HCT116 (cell line): ENCODE measurements around the gene OR2A14. TPM values are rescaled to one million over a fixed set of nuclear protein-coding genes. Genes with fewer than 3 reads are reported as not detected.

Experiments
- ATAC-seq: fragments of 200-7000 bp; cut with Tn5 transposase; 2 replicates; pipeline ENCODE4 v1.9.1; 2020; ENCODE audit warnings: mild to moderate bottlenecking, moderate library complexity
- BruUV-seq: library from RNA; stranded (reverse); fragments of 400-500 nt; replicated peaks from 2 replicates; lab custom pipeline; 2021; lab: Mats Ljungman, UMichigan
- CTCF ChIA-PET: fragments of 300-600 bp; sonication (Branson Sonifier 250); formaldehyde crosslinking; loops from one replicate; lab custom pipeline; 2021; ENCODE audit warnings: antibody characterized with exemption; lab: Charles Lee
- POLR2A ChIA-PET: fragments of 300-600, 350-600 bp; sonication (Branson Sonifier 250); formaldehyde crosslinking; loops from one replicate; lab custom pipeline; 2021; ENCODE audit warnings: antibody characterized with exemption; lab: Charles Lee
- RAD21 ChIA-PET, 2 experiments: fragments of 300-600 bp; sonication (Branson Sonifier 250); formaldehyde crosslinking; loops; one replicate each; lab custom pipeline; 2023; ENCODE audit warnings: low total read pairs in 2 of 2; ENCODE audit not compliant: uncharacterized antibody in 2 of 2, unreplicated experiment in 2 of 2, low non-redundant PET in 1 of 2; lab: Charles Lee
- DNase-seq: peaks from one replicate; pipeline ENCODE4 v3.0.0-alpha.2; 2010; ENCODE audit warnings: low read depth, low spot score
- H2AFZ ChIP-seq: fragments of 200-600 bp; shearing (Covaris generic), sonication (generic); 2 replicates; pipeline ENCODE4 v1.6.1; 2017; ENCODE audit warnings: low read depth, mixed run types, mixed read lengths, antibody characterized with exemption, low read length; ENCODE audit not compliant: poor library complexity, severe bottlenecking
- H3K27ac ChIP-seq: 2 replicates; pipeline ENCODE4 v1.5.1; 2012; ENCODE audit warnings: low read depth, low read length
- H3K27me3 ChIP-seq: fragments of 200-600 bp; sonication (generic); 2 replicates; pipeline ENCODE4 v1.6.1; 2016; ENCODE audit warnings: mixed run types, low read length, mixed read lengths; ENCODE audit not compliant: insufficient read depth
- H3K36me3 ChIP-seq, 2 experiments: fragments of 200-500 bp in 1 of 2; fragments of 200-600 bp in 1 of 2; sonication (Bioruptor generic) in 1 of 2; sonication (generic) in 1 of 2; 2 replicates each; pipeline versions ENCODE4 v1.5.1 to v1.6.1; 2014 to 2016; ENCODE audit warnings: low read length in 2 of 2, inconsistent platforms in 1 of 2, mixed read lengths in 1 of 2, mixed run types in 1 of 2; ENCODE audit not compliant: insufficient read depth in 2 of 2, control insufficient read depth in 1 of 2
- H3K4me1 ChIP-seq, 2 experiments: fragments of 200-600 bp in 1 of 2; sonication (generic) in 1 of 2; 2 replicates each; pipeline versions ENCODE4 v1.5.1 to v1.6.1; 2012 to 2017; ENCODE audit warnings: low read length in 2 of 2, inconsistent platforms in 1 of 2, mild to moderate bottlenecking in 1 of 2, mixed read lengths in 1 of 2, mixed run types in 1 of 2, moderate library complexity in 1 of 2; ENCODE audit not compliant: insufficient read depth in 2 of 2, control insufficient read depth in 1 of 2
- H3K4me2 ChIP-seq: fragments of 200-600 bp; sonication (generic); 2 replicates; pipeline ENCODE4 v1.6.1; 2017; ENCODE audit warnings: mixed run types, low read length, mixed read lengths
- H3K4me3 ChIP-seq, 2 experiments: fragments of 200-600 bp in 1 of 2; sonication (generic) in 1 of 2; replicated peaks in 1 of 2; 2 replicates each; pipeline ENCODE4 v1.5.1; 2011 to 2016; ENCODE audit warnings: low read length in 2 of 2, control low read depth in 1 of 2, low read depth in 1 of 2, mild to moderate bottlenecking in 1 of 2, mixed read lengths in 1 of 2, mixed run types in 1 of 2
- H3K79me2 ChIP-seq: fragments of 200-600 bp; sonication (generic); 2 replicates; pipeline ENCODE4 v1.6.1; 2017; ENCODE audit warnings: mild to moderate bottlenecking, mixed run types, low read length, moderate library complexity, mixed read lengths; ENCODE audit not compliant: insufficient read depth
- H3K9ac ChIP-seq: fragments of 200-600 bp; sonication (generic); 2 replicates; pipeline ENCODE4 v1.6.1; 2016; ENCODE audit warnings: low read length, mixed read lengths
- H3K9me2 ChIP-seq: fragments of 200-600 bp; sonication (generic), shearing (Covaris generic); 2 replicates; pipeline ENCODE4 v1.6.1; 2017; ENCODE audit warnings: mixed run types, mild to moderate bottlenecking, moderate library complexity; ENCODE audit not compliant: insufficient read depth
- H3K9me3 ChIP-seq, 2 experiments: fragments of 200-500 bp in 1 of 2; fragments of 200-600 bp in 1 of 2; sonication (Bioruptor generic) in 1 of 2; sonication (generic) in 1 of 2; 2 replicates each; pipeline ENCODE4 v1.6.1; 2014 to 2017; ENCODE audit warnings: low read length in 2 of 2, mixed read lengths in 2 of 2, inconsistent platforms in 1 of 2, low read depth in 1 of 2, mild to moderate bottlenecking in 1 of 2, mixed run types in 1 of 2, moderate library complexity in 1 of 2; ENCODE audit not compliant: control insufficient read depth in 1 of 2, insufficient read depth in 1 of 2
- H4K20me1 ChIP-seq: fragments of 200-600 bp; sonication (generic), shearing (Covaris generic); 2 replicates; pipeline ENCODE4 v1.6.1; 2017; ENCODE audit warnings: mixed run types, mild to moderate bottlenecking, moderate library complexity; ENCODE audit not compliant: insufficient read depth
- ATF3 ChIP-seq: IDR thresholded peaks from 2 replicates; pipeline ENCODE4 v1.6.1; 2012
- CBX3 ChIP-seq: IDR thresholded peaks from 2 replicates; pipeline ENCODE4 v1.6.1; 2012; ENCODE audit warnings: low read depth
- EGR1 ChIP-seq: IDR thresholded peaks from 2 replicates; pipeline ENCODE4 v1.6.1; 2012; ENCODE audit warnings: low read depth
- ELF1 ChIP-seq: IDR thresholded peaks from 2 replicates; pipeline ENCODE4 v1.6.1; 2012; ENCODE audit warnings: low read depth, borderline replicate concordance
- EZH2 ChIP-seq: fragments of 200-600 bp; sonication (generic); IDR thresholded peaks from 2 replicates; pipeline ENCODE4 v1.6.1; 2017; ENCODE audit warnings: antibody characterized with exemption, mixed run types
- FOSL1 ChIP-seq: IDR thresholded peaks from 2 replicates; pipeline ENCODE4 v1.6.1; 2012; ENCODE audit warnings: low read depth
- JUND ChIP-seq: IDR thresholded peaks from 2 replicates; pipeline ENCODE4 v1.6.1; 2012
- MAX ChIP-seq: IDR thresholded peaks from 2 replicates; pipeline ENCODE4 v1.6.1; 2012
- POLR2A ChIP-seq: IDR thresholded peaks from 2 replicates; pipeline ENCODE4 v1.7.0; 2011; ENCODE audit warnings: borderline replicate concordance; ENCODE audit not compliant: insufficient read depth, insufficient read length; ENCODE audit errors: extremely low read depth
- POLR2AphosphoS5 ChIP-seq: IDR thresholded peaks from 2 replicates; pipeline ENCODE4 v1.6.1; 2011; ENCODE audit warnings: mild to moderate bottlenecking, low read depth, low read length, moderate library complexity
- RAD21 ChIP-seq: IDR thresholded peaks from 2 replicates; pipeline ENCODE4 v1.6.1; 2012; ENCODE audit warnings: low read depth, mild to moderate bottlenecking
- SIN3A ChIP-seq: IDR thresholded peaks from 2 replicates; pipeline ENCODE4 v1.6.1; 2012; ENCODE audit warnings: low read depth
- SP1 ChIP-seq: IDR thresholded peaks from 2 replicates; pipeline ENCODE4 v1.6.1; 2012; ENCODE audit warnings: low read depth
- SRF ChIP-seq: IDR thresholded peaks from 2 replicates; pipeline ENCODE4 v1.6.1; 2012; ENCODE audit warnings: low read depth
- TCF7L2 ChIP-seq: IDR thresholded peaks from 2 replicates; pipeline ENCODE4 v1.7.0; 2011; ENCODE audit warnings: borderline replicate concordance, inconsistent platforms; ENCODE audit not compliant: insufficient read depth, insufficient read length; ENCODE audit errors: extremely low read depth
- YY1 ChIP-seq: IDR thresholded peaks from 2 replicates; pipeline ENCODE4 v1.6.1; 2011; ENCODE audit warnings: low read length, low read depth, moderate library complexity, mild to moderate bottlenecking; ENCODE audit not compliant: insufficient replicate concordance; ENCODE audit errors: extremely low read depth
- ZFX ChIP-seq: fragments of 450-650 bp; IDR thresholded peaks from 2 replicates; pipeline ENCODE4 v1.6.1; 2017
- ZNF274 ChIP-seq: fragments of 200-500 bp; sonication (Bioruptor generic); IDR thresholded peaks from 2 replicates; pipeline ENCODE4 v1.6.1; 2014; ENCODE audit warnings: mild to moderate bottlenecking, low read depth, low read length, inconsistent platforms
- intact Hi-C: fragments of 100-400 bp; cut with micrococcal nuclease; formaldehyde crosslinking; loops from 2 replicates; pipeline ENCODE4 v1.10.0; 2022
- total RNA-seq: library from RNA; stranded (reverse); gene quantifications from one replicate; pipeline ENCODE4 v1.2.1, GENCODE V29; 2021; ENCODE audit not compliant: unreplicated experiment
- TF ChIP-seq, protein P1 (sequence below): IDR thresholded peaks from 2 replicates; pipeline ENCODE4 v1.6.1; 2012; ENCODE audit warnings: low read depth
- TF ChIP-seq, protein P2 (sequence below): IDR thresholded peaks from 2 replicates; pipeline ENCODE4 v1.6.1; 2011; ENCODE audit warnings: mild to moderate bottlenecking, low read length, moderate library complexity; ENCODE audit not compliant: insufficient replicate concordance; ENCODE audit errors: extremely low read depth

Gene OR2A14
- total RNA-seq, 1 experiment from 2014 or later = not detected

DNA sequence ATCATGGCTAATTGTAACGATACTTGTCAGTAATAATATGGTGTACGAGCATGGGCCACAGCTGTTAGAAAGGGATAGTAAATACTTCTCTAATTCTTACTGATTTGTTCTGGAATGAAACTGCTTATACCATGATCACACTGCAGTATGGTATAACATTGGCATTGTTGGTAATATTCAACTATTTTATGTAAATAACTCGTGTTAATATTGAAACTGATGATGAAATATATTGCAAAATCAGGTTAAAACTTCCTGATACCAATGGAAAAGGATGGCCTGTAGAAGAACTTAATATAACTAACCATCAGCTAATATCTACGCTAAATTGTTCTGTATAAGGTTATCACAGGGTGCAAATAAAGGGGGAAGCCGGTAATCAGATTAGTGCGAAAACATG, 10.3 kb downstream of the OR2A14 start:
- H3K9me3 ChIP-seq = no peaks in the 10 kb centered on the region
- ATAC-seq = no peak
- DNase-seq = no peak
- no peaks in the 10 kb centered on the region for H3K27me3 ChIP-seq
- no TSS peak for BruUV-seq
- POLR2A ChIA-PET = no interaction called here
- H3K4me3 ChIP-seq = no peak overlapping the region
- RAD21 ChIA-PET = no interaction called here
- no peak overlapping the region for H3K27ac ChIP-seq
- no peaks in the 10 kb centered on the region for H3K79me2 ChIP-seq
- H3K9me2 ChIP-seq = no peaks in the 10 kb centered on the region
- TF ChIP-seq POLR2A (no peak), MAX (no peak), TCF7L2 (no peak), CBX3 (no peak), ZFX (no peak), SP1 (no peak), ELF1 (no peak), YY1 (no peak), SRF (no peak), EGR1 (no peak), FOSL1 (no peak), ATF3 (no peak), EZH2 (no peak), POLR2AphosphoS5 (no peak), JUND (no peak), SIN3A (no peak), ZNF274 (no peak), RAD21 (no peak)
- TF ChIP-seq, protein P1, sequence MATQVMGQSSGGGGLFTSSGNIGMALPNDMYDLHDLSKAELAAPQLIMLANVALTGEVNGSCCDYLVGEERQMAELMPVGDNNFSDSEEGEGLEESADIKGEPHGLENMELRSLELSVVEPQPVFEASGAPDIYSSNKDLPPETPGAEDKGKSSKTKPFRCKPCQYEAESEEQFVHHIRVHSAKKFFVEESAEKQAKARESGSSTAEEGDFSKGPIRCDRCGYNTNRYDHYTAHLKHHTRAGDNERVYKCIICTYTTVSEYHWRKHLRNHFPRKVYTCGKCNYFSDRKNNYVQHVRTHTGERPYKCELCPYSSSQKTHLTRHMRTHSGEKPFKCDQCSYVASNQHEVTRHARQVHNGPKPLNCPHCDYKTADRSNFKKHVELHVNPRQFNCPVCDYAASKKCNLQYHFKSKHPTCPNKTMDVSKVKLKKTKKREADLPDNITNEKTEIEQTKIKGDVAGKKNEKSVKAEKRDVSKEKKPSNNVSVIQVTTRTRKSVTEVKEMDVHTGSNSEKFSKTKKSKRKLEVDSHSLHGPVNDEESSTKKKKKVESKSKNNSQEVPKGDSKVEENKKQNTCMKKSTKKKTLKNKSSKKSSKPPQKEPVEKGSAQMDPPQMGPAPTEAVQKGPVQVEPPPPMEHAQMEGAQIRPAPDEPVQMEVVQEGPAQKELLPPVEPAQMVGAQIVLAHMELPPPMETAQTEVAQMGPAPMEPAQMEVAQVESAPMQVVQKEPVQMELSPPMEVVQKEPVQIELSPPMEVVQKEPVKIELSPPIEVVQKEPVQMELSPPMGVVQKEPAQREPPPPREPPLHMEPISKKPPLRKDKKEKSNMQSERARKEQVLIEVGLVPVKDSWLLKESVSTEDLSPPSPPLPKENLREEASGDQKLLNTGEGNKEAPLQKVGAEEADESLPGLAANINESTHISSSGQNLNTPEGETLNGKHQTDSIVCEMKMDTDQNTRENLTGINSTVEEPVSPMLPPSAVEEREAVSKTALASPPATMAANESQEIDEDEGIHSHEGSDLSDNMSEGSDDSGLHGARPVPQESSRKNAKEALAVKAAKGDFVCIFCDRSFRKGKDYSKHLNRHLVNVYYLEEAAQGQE = no peak
- TF ChIP-seq, protein P2, sequence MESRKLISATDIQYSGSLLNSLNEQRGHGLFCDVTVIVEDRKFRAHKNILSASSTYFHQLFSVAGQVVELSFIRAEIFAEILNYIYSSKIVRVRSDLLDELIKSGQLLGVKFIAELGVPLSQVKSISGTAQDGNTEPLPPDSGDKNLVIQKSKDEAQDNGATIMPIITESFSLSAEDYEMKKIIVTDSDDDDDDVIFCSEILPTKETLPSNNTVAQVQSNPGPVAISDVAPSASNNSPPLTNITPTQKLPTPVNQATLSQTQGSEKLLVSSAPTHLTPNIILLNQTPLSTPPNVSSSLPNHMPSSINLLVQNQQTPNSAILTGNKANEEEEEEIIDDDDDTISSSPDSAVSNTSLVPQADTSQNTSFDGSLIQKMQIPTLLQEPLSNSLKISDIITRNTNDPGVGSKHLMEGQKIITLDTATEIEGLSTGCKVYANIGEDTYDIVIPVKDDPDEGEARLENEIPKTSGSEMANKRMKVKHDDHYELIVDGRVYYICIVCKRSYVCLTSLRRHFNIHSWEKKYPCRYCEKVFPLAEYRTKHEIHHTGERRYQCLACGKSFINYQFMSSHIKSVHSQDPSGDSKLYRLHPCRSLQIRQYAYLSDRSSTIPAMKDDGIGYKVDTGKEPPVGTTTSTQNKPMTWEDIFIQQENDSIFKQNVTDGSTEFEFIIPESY = no peak
- no peak overlapping the region for H3K9ac ChIP-seq
- H4K20me1 ChIP-seq = no peaks in the 10 kb centered on the region
- H3K4me1 ChIP-seq = no peaks in the 10 kb centered on the region
- H2AFZ ChIP-seq = no peak overlapping the region
- intact Hi-C loops = no loop called here
- H3K36me3 ChIP-seq = no peaks in the 10 kb centered on the region
- no peak overlapping the region for H3K4me2 ChIP-seq
- CTCF ChIA-PET = no interaction called here
